Type B pancreatic cell (in vitro differentiated cells): ENCODE measurements around the gene CDCA3. TPM values are rescaled to one million over a fixed set of nuclear protein-coding genes. Genes with fewer than 3 reads are reported as not detected.

Source experiments
- DNase-seq: peaks from one replicate; pipeline ENCODE4 v3.0.0; 2021; ENCODE audit warnings: mixed read lengths; ENCODE audit not compliant: unreplicated experiment; ENCODE audit errors: extremely low spot score
- H3K27ac Mint-ChIP-seq: 2 replicates; pipeline ENCODE4 v1.8.0; 2021; ENCODE audit warnings: mild to moderate bottlenecking, mixed read lengths
- H3K27me3 Mint-ChIP-seq: 2 replicates; pipeline ENCODE4 v1.8.0; 2021; ENCODE audit warnings: mixed read lengths
- H3K36me3 Mint-ChIP-seq: 2 replicates; pipeline ENCODE4 v1.8.0; 2021; ENCODE audit warnings: mixed read lengths
- H3K4me1 Mint-ChIP-seq: one replicate; pipeline ENCODE4 v1.8.0; 2021; ENCODE audit warnings: mixed read lengths; ENCODE audit not compliant: unreplicated experiment
- H3K4me3 Mint-ChIP-seq: 2 replicates; pipeline ENCODE4 v1.8.0; 2021; ENCODE audit warnings: mild to moderate bottlenecking, mixed read lengths
- H3K9me3 Mint-ChIP-seq: 2 replicates; pipeline ENCODE4 v1.8.0; 2021; ENCODE audit warnings: mixed read lengths
- total RNA-seq: library from RNA; stranded (reverse); gene quantifications from 2 replicates; pipeline ENCODE4 v1.2.1, GENCODE V29; 2021; ENCODE audit warnings: low replicate concordance
- TF ChIP-seq, protein P1 (sequence below): fragments of 200-600 bp; sonication (generic); conservative IDR thresholded peaks from 2 replicates; pipeline ENCODE4 v1.5.0; 2021; ENCODE audit warnings: antibody characterized with exemption, mild to moderate bottlenecking

CDCA3 gene
- total RNA-seq, 1 donor from 2014 or later, result 33.5 TPM

GRCh38 chr12:6818222-6818621 lies 32.9 kb downstream of the CDCA3 start:
- Mint-ChIP-seq H3K27me3 (peaks cover 56% of the 10 kb centered on the region), H3K36me3 (no peaks in the 10 kb centered on the region), H3K4me3 (peak overlapping the region; percentile 61), H3K27ac (no peak overlapping the region), H3K9me3 (no peaks in the 10 kb centered on the region), H3K4me1 (peaks cover 45% of the 10 kb centered on the region)
- no peak for DNase-seq
- TF ChIP-seq, protein P1, sequence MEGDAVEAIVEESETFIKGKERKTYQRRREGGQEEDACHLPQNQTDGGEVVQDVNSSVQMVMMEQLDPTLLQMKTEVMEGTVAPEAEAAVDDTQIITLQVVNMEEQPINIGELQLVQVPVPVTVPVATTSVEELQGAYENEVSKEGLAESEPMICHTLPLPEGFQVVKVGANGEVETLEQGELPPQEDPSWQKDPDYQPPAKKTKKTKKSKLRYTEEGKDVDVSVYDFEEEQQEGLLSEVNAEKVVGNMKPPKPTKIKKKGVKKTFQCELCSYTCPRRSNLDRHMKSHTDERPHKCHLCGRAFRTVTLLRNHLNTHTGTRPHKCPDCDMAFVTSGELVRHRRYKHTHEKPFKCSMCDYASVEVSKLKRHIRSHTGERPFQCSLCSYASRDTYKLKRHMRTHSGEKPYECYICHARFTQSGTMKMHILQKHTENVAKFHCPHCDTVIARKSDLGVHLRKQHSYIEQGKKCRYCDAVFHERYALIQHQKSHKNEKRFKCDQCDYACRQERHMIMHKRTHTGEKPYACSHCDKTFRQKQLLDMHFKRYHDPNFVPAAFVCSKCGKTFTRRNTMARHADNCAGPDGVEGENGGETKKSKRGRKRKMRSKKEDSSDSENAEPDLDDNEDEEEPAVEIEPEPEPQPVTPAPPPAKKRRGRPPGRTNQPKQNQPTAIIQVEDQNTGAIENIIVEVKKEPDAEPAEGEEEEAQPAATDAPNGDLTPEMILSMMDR, result no peak

DNA sequence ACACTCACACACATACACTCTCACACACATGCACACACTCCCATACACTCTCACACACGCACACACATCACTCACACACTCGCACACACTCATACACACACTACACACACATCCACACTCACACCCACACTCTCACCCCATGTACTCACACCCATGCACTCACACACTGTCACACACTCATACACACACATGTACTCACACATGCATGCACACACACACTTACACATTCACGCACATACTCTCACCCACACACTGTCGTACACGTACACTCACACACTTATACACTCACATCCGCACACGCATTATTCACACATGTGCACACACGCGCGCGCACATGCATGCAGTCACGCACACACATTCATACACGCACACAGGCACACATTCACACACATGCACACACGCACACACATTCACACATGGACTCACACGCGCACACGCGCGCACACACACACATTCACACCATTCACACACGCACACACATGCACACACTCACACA lies 33.4 kb downstream of the CDCA3 start:
- Mint-ChIP-seq H3K27me3 (peaks cover 51% of the 10 kb centered on the region), H3K9me3 (no peaks in the 10 kb centered on the region), H3K36me3 (no peaks in the 10 kb centered on the region), H3K27ac (no peak overlapping the region), H3K4me1 (peaks cover 40% of the 10 kb centered on the region), H3K4me3 (peak overlapping the region; percentile 0)
- no peak for DNase-seq
- TF ChIP-seq, protein P1, result no peak

DNA sequence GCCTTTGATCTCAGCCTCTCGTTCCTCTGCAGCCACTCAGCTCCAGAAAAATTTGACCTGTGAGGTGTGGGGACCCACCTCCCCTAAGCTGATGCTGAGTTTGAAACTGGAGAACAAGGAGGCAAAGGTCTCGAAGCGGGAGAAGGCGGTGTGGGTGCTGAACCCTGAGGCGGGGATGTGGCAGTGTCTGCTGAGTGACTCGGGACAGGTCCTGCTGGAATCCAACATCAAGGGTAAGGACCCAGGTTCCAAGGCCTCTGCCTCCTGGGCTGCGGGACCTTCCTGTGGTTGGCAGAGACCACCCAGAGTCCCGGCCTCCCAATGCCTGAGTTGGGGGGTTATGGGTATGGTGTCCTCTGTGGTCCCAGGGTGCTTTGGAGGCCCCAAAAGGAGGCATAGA lies 34.0 kb downstream of the CDCA3 start:
- peaks cover 48% of the 10 kb centered on the region for H3K27me3 Mint-ChIP-seq
- TF ChIP-seq, protein P1, result no peak
- H3K4me3 Mint-ChIP-seq, result no peak overlapping the region
- H3K4me1 Mint-ChIP-seq, result peaks cover 39% of the 10 kb centered on the region
- no peaks in the 10 kb centered on the region for H3K36me3 Mint-ChIP-seq
- DNase-seq, result no peak
- no peak overlapping the region for H3K27ac Mint-ChIP-seq
- no peaks in the 10 kb centered on the region for H3K9me3 Mint-ChIP-seq

- TF ChIP-seq, protein P1, result no peak
- Mint-ChIP-seq H3K27me3 (peaks cover 45% of the 10 kb centered on the region), H3K27ac (no peak overlapping the region)
Observed at GRCh38 chr12:6816598-6816997, 34.5 kb downstream of the CDCA3 start.

GRCh38 chr12:6813363-6813762 lies 37.7 kb downstream of the CDCA3 start:
- no peaks in the 10 kb centered on the region for H3K9me3 Mint-ChIP-seq
- no peak overlapping the region for H3K27ac Mint-ChIP-seq
- TF ChIP-seq, protein P1, result no peak
- H3K4me1 Mint-ChIP-seq, result peaks cover 14% of the 10 kb centered on the region
- DNase-seq, result no peak
- H3K4me3 Mint-ChIP-seq, result no peak overlapping the region
- H3K36me3 Mint-ChIP-seq, result no peaks in the 10 kb centered on the region
- peaks cover 41% of the 10 kb centered on the region for H3K27me3 Mint-ChIP-seq

More at GRCh38 chr12:6816598-6816997, 34.5 kb downstream of the CDCA3 start:
- Mint-ChIP-seq H3K9me3 (no peaks in the 10 kb centered on the region), H3K4me1 (peaks cover 39% of the 10 kb centered on the region), H3K4me3 (no peak overlapping the region), H3K36me3 (no peaks in the 10 kb centered on the region)
- DNase-seq, result no peak

GRCh38 chr12:6810758-6811157 lies 40.3 kb downstream of the CDCA3 start:
- DNase-seq, result no peak
- TF ChIP-seq, protein P1, result no peak
- no peak overlapping the region for H3K27ac Mint-ChIP-seq
- no peaks in the 10 kb centered on the region for H3K9me3 Mint-ChIP-seq
- H3K36me3 Mint-ChIP-seq, result no peaks in the 10 kb centered on the region
- peaks cover 35% of the 10 kb centered on the region for H3K27me3 Mint-ChIP-seq
- no peak overlapping the region for H3K4me3 Mint-ChIP-seq
- H3K4me1 Mint-ChIP-seq, result no peaks in the 10 kb centered on the region
